DOHH2 (cell line): ENCODE results near the gene DPH7.

Source experiments
- EZH2phosphoT487 ChIP-seq: fragments of 200-600 bp; sonication (generic); IDR thresholded peaks from 2 replicates; pipeline ENCODE4 v1.6.1; 2017; ENCODE audit warnings: borderline replicate concordance, mild to moderate bottlenecking, antibody characterized with exemption, low read length, moderate library complexity, mixed read lengths
- TF ChIP-seq, protein P1 (sequence below): fragments of 200-600 bp; sonication (generic); IDR thresholded peaks from one replicate; pipeline ENCODE4 v1.5.1; 2014; ENCODE audit warnings: antibody characterized with exemption, mild to moderate bottlenecking, low read depth, low read length; ENCODE audit not compliant: poor library complexity, severe bottlenecking

DNA sequence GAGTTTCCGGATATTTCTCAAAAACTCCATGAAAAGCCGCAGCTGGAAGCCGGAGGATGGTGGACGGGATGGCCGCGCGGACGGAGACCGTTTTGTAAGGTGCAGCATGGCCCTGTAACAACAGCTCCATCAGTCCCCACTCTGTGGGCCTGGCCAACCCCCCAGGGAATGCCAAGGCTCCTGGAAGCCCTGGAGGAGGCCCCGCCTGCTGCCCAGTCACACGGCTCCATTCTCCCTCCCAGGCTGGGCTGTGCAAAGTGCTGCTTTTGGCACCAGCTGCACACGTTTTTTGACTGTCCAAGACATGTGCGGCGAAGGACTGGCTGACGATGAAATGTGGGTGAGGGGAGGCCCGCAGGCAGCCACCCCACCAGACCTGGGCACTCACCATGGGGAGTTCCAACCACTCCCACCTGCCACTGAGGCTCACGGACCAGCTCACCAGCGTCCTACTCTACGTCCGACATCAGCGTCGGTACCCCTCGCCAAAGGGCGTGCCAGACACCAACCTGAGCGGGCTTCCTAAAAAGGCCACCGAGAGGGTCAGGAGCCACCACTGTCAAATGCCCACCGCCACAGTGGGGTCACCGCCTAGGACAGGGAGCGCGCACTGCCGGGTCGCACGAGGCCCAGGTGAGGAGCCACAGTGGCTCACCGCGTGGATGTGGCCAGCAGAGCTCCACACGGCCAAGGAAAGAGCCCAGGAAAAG lies 55.8 kb downstream of the DPH7 start:
- TF ChIP-seq, protein P1, sequence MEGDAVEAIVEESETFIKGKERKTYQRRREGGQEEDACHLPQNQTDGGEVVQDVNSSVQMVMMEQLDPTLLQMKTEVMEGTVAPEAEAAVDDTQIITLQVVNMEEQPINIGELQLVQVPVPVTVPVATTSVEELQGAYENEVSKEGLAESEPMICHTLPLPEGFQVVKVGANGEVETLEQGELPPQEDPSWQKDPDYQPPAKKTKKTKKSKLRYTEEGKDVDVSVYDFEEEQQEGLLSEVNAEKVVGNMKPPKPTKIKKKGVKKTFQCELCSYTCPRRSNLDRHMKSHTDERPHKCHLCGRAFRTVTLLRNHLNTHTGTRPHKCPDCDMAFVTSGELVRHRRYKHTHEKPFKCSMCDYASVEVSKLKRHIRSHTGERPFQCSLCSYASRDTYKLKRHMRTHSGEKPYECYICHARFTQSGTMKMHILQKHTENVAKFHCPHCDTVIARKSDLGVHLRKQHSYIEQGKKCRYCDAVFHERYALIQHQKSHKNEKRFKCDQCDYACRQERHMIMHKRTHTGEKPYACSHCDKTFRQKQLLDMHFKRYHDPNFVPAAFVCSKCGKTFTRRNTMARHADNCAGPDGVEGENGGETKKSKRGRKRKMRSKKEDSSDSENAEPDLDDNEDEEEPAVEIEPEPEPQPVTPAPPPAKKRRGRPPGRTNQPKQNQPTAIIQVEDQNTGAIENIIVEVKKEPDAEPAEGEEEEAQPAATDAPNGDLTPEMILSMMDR = no peak
- no peak for TF ChIP-seq EZH2phosphoT487
